ENCODE data around the gene GPC6. TPM values are rescaled to one million over a fixed set of nuclear protein-coding genes. Genes with fewer than 3 reads are reported as not detected.
A peak's percentile ranks its signal among the peaks of the same experiment; 100 is the strongest.

GPC6 gene
- polyA plus RNA-seq, 1 of the 3 experiments (the other 2 are of a cell fraction) = 6.7 TPM

DNA sequence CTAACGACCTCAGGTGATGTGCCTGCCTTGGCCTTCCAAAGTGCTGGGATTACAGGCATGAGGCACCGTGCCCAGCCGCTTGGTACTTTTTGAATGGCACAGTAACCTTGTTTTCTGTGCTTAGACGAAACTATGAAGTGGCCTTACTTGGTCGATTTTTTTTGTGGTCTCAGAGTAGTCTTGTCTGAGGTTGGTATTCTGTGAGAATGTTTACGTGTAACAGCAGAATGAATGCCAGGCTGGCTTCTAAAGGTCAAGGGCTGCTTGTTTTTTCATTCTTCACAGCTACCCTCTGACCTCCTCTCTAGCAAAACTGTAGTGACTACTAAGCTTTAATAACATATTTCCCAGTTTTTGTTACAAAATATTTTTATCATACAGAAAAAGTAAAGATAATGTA, 313.3 kb downstream of the GPC6 start (continued):
- TF ChIP-seq EZH2phosphoT487 (IDR thresholded peaks at IDR 0.05; ENCODE audit: borderline replicate concordance, low read depth) (no peak), POLR2AphosphoS5 (IDR thresholded peaks at IDR 0.05; ENCODE audit: low read depth, low read length) (no peak)
- TF ChIP-seq, protein P1, sequence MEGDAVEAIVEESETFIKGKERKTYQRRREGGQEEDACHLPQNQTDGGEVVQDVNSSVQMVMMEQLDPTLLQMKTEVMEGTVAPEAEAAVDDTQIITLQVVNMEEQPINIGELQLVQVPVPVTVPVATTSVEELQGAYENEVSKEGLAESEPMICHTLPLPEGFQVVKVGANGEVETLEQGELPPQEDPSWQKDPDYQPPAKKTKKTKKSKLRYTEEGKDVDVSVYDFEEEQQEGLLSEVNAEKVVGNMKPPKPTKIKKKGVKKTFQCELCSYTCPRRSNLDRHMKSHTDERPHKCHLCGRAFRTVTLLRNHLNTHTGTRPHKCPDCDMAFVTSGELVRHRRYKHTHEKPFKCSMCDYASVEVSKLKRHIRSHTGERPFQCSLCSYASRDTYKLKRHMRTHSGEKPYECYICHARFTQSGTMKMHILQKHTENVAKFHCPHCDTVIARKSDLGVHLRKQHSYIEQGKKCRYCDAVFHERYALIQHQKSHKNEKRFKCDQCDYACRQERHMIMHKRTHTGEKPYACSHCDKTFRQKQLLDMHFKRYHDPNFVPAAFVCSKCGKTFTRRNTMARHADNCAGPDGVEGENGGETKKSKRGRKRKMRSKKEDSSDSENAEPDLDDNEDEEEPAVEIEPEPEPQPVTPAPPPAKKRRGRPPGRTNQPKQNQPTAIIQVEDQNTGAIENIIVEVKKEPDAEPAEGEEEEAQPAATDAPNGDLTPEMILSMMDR (IDR thresholded peaks at IDR 0.05) = no peak

DNA sequence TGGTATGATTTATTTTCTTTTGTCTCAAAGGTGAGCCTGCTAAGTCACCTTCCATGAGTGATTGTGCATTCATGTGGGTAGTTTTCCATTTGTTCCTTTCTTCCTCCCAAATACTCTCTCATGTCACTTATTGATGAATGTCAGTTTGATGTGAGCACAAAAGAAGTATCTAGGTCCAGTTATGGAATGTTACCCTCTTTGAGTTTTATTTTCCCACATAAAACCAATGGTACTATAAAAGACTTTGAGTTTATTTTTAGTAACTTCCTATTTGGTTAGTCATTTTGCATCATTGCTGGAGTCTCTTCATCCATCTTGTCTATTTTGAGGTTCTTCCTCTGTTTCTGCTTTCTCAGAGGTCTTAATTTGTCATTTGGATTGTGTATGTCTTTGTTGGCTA, 321.3 kb downstream of the GPC6 start:
- Histone ChIP-seq H3K4me1 (ENCODE audit: control insufficient read depth in 1 of 2, insufficient read depth in 2 of 2, low read depth in 1 of 2, low read length in 1 of 2) (peaks cover 0 to 2% of the 10 kb centered on the region in 2 experiments; a peak in 2 of 4 replicates), H3K79me2 (ENCODE audit: insufficient read depth) (no peaks in the 10 kb centered on the region), H3K9me2 (0 out of 2 replicates have a peak, but pooled peaks cover 2% of the 10 kb centered on the region), H3K27me3 (ENCODE audit: insufficient read depth) (no peaks in the 10 kb centered on the region), H3K4me2 (no peak overlapping the region), H3F3A (replicated peaks; ENCODE audit: insufficient read depth) (no peaks in the 10 kb centered on the region), H3K36me3 (replicated peaks in 1 of 2; ENCODE audit: control insufficient read depth in 1 of 2, insufficient read depth in 2 of 2, low read length in 1 of 2) (no peaks in the 10 kb centered on the region), H3K27ac (ENCODE audit: low read depth in 2 of 2, low read length in 1 of 2) (peak overlapping the region in 1 of 2 experiments; percentile 13; a peak in 1 of 4 replicates), H4K20me1 (ENCODE audit: insufficient read depth) (no peaks in the 10 kb centered on the region), H3K9ac (no peak overlapping the region), H3K4me3 (ENCODE audit: low read depth in 2 of 2, low read length in 1 of 2) (no peak overlapping the region), H2AFZ (ENCODE audit: low read depth) (no peak overlapping the region), H3K9me3 (no peaks in the 10 kb centered on the region)
- ChIA-PET POLR2A (no interaction called here), CTCF (no interaction called here)
- no peak for TF ChIP-seq ELF1 (IDR thresholded peaks at IDR 0.05)
- no peak for TF ChIP-seq YY1 (IDR thresholded peaks at IDR 0.05; ENCODE audit: low read depth)
- TF ChIP-seq, protein P2, sequence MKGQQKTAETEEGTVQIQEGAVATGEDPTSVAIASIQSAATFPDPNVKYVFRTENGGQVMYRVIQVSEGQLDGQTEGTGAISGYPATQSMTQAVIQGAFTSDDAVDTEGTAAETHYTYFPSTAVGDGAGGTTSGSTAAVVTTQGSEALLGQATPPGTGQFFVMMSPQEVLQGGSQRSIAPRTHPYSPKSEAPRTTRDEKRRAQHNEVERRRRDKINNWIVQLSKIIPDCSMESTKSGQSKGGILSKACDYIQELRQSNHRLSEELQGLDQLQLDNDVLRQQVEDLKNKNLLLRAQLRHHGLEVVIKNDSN (IDR thresholded peaks at IDR 0.05; ENCODE audit: borderline replicate concordance, low read depth) = no peak
- TF ChIP-seq, protein P3, sequence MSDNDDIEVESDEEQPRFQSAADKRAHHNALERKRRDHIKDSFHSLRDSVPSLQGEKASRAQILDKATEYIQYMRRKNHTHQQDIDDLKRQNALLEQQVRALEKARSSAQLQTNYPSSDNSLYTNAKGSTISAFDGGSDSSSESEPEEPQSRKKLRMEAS (IDR thresholded peaks at IDR 0.05; ENCODE audit: low read depth) = no peak
- no peak for TF ChIP-seq FOXM1 (IDR thresholded peaks at IDR 0.05; ENCODE audit: low read depth)
- TF ChIP-seq, protein P4, sequence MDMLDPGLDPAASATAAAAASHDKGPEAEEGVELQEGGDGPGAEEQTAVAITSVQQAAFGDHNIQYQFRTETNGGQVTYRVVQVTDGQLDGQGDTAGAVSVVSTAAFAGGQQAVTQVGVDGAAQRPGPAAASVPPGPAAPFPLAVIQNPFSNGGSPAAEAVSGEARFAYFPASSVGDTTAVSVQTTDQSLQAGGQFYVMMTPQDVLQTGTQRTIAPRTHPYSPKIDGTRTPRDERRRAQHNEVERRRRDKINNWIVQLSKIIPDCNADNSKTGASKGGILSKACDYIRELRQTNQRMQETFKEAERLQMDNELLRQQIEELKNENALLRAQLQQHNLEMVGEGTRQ (IDR thresholded peaks at IDR 0.05; ENCODE audit: borderline replicate concordance, low read depth, low read length) = no peak
- TF ChIP-seq MEF2A (IDR thresholded peaks at IDR 0.05; ENCODE audit: borderline replicate concordance, low read depth) = no peak
- TF ChIP-seq GABPA (IDR thresholded peaks at IDR 0.05; ENCODE audit: low read depth) = no peak
- no peak for TF ChIP-seq MXI1 (IDR thresholded peaks at IDR 0.05; ENCODE audit: low read depth, low read length)
- no peak for DNase-seq
